ENCODE results near the gene SOX1.

DNA sequence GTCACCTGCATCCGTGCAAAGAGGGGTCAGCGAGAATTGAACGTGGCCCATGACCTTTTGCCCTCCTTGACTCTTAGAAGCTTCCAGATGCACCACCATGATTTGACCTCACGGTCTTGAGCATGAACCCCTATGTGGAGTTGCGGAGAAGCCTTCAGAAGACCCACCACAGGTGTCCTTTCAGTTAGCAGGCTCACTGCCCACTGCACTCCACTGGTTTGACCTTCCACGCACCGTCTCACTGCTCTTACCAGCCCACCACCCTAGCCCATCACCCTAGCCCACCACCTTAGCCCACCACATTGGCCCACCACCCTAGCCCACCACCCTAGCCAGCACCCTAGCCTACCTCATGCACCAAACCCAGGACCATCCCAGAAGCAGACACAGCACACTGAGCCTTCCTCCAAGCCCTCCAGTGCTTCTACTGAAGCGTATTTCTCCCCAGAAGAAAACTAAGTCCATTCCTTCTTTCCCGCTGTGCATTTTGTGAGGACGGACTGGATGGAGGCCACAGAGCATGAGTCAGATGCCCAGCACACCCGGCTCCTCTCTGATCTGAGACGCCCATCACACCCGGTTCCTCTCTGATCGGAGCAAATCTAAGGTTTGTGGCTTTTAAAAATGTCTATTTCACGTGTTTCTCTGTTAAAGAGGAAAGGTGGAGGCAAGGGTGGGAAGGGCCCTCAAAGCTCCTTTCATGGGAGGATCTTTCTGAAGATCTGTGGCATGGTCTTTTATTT is 45.8 kb downstream of the SOX1 start:
- TF ChIP-seq CEBPB (IDR thresholded peaks at IDR 0.05) (no peak), POLR2A (IDR thresholded peaks at IDR 0.05; ENCODE audit: low read length) (no peak), HDAC2 (IDR thresholded peaks at IDR 0.05) (no peak), ELK1 (IDR thresholded peaks at IDR 0.05; ENCODE audit: low read depth, low read length) (no peak)
- TF ChIP-seq, protein P1, sequence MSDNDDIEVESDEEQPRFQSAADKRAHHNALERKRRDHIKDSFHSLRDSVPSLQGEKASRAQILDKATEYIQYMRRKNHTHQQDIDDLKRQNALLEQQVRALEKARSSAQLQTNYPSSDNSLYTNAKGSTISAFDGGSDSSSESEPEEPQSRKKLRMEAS (IDR thresholded peaks at IDR 0.05) = no peak
- TF ChIP-seq, protein P2, sequence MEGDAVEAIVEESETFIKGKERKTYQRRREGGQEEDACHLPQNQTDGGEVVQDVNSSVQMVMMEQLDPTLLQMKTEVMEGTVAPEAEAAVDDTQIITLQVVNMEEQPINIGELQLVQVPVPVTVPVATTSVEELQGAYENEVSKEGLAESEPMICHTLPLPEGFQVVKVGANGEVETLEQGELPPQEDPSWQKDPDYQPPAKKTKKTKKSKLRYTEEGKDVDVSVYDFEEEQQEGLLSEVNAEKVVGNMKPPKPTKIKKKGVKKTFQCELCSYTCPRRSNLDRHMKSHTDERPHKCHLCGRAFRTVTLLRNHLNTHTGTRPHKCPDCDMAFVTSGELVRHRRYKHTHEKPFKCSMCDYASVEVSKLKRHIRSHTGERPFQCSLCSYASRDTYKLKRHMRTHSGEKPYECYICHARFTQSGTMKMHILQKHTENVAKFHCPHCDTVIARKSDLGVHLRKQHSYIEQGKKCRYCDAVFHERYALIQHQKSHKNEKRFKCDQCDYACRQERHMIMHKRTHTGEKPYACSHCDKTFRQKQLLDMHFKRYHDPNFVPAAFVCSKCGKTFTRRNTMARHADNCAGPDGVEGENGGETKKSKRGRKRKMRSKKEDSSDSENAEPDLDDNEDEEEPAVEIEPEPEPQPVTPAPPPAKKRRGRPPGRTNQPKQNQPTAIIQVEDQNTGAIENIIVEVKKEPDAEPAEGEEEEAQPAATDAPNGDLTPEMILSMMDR (IDR thresholded peaks at IDR 0.05) = no peak
- TF ChIP-seq, protein P3, sequence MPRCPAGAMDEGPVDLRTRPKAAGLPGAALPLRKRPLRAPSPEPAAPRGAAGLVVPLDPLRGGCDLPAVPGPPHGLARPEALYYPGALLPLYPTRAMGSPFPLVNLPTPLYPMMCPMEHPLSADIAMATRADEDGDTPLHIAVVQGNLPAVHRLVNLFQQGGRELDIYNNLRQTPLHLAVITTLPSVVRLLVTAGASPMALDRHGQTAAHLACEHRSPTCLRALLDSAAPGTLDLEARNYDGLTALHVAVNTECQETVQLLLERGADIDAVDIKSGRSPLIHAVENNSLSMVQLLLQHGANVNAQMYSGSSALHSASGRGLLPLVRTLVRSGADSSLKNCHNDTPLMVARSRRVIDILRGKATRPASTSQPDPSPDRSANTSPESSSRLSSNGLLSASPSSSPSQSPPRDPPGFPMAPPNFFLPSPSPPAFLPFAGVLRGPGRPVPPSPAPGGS (IDR thresholded peaks at IDR 0.05) = no peak
